Stimulated activated CD8-positive, alpha-beta memory T cell treated with anti-CD3 and anti-CD28 coated beads, Interleukin-4, amount 100 ng/mL, for 24 hours (primary cell): Measurements from ENCODE around the gene TFG.

Experiments used
- DNase-seq: peaks from one replicate; pipeline ENCODE4 v3.0.0-alpha.2; 2020; ENCODE audit warnings: low read depth

TFG gene

GRCh38 chr3:100756441-100756840, 47.1 kb downstream of the TFG start:
- DNase-seq: no peak

- DNase-seq: no peak
Measured at GRCh38 chr3:100759159-100759558, 49.9 kb downstream of the TFG start.

GRCh38 chr3:100759950-100760349, 50.7 kb downstream of the TFG start:
- no peak for DNase-seq

- no peak for DNase-seq
Measured at GRCh38 chr3:100760377-100760776, 51.1 kb downstream of the TFG start.

GRCh38 chr3:100761211-100761942, 52.1 kb downstream of the TFG start:
- DNase-seq: no peak

GRCh38 chr3:100761951-100762350, 52.7 kb downstream of the TFG start:
- no peak for DNase-seq

GRCh38 chr3:100765437-100765975, 56.2 kb downstream of the TFG start:
- no peak for DNase-seq

GRCh38 chr3:100766069-100766468, 56.8 kb downstream of the TFG start:
- no peak for DNase-seq

GRCh38 chr3:100769693-100770092, 60.4 kb downstream of the TFG start:
- DNase-seq: no peak

- DNase-seq: no peak
Measured at GRCh38 chr3:100775226-100775625, 65.9 kb downstream of the TFG start.

- no peak for DNase-seq
Measured at GRCh38 chr3:100775669-100776068, 66.4 kb downstream of the TFG start.

GRCh38 chr3:100776097-100776729, 66.9 kb downstream of the TFG start:
- DNase-seq: no peak

GRCh38 chr3:100776746-100777145, 67.5 kb downstream of the TFG start:
- no peak for DNase-seq

- DNase-seq: no peak
Measured at GRCh38 chr3:100777271-100777670, 68.0 kb downstream of the TFG start.

GRCh38 chr3:100779480-100779879, 70.2 kb downstream of the TFG start:
- no peak for DNase-seq

GRCh38 chr3:100780071-100780622, 70.9 kb downstream of the TFG start:
- DNase-seq: no peak

GRCh38 chr3:100781301-100781700, 72.0 kb downstream of the TFG start:
- DNase-seq: no peak

- DNase-seq: no peak
Measured at GRCh38 chr3:100782348-100782747, 73.1 kb downstream of the TFG start.

GRCh38 chr3:100782906-100783305, 73.6 kb downstream of the TFG start:
- no peak for DNase-seq

- DNase-seq: no peak
Measured at GRCh38 chr3:100783619-100784018, 74.3 kb downstream of the TFG start.

- no peak for DNase-seq
Measured at GRCh38 chr3:100789579-100789978, 80.3 kb downstream of the TFG start.

GRCh38 chr3:100796556-100796955, 87.3 kb downstream of the TFG start:
- no peak for DNase-seq

- no peak for DNase-seq
Measured at GRCh38 chr3:100798012-100798411, 88.7 kb downstream of the TFG start.
